NT2/D1 (cell line): Measurements from ENCODE around the gene FZD7.

Source experiments
- DNase-seq: peaks from one replicate; pipeline ENCODE4 v3.0.0-alpha.2; 2011; ENCODE audit warnings: low read depth, low spot score
- H3K27me3 ChIP-seq: 2 replicates; pipeline ENCODE4 v1.6.0; 2011; ENCODE audit warnings: mild to moderate bottlenecking; ENCODE audit not compliant: insufficient read length, insufficient read depth
- H3K36me3 ChIP-seq: 2 replicates; pipeline ENCODE4 v1.6.1; 2011; ENCODE audit warnings: mild to moderate bottlenecking, low read length, mixed read lengths; ENCODE audit not compliant: insufficient read depth, insufficient read length
- H3K4me1 ChIP-seq: 2 replicates; pipeline ENCODE4 v1.5.1; 2011; ENCODE audit not compliant: insufficient read depth, insufficient read length
- H3K4me3 ChIP-seq: 2 replicates; pipeline ENCODE4 v1.5.1; 2011; ENCODE audit warnings: low read depth; ENCODE audit not compliant: insufficient read length
- H3K9ac ChIP-seq: 2 replicates; pipeline ENCODE4 v1.6.0; 2011; ENCODE audit warnings: low read depth; ENCODE audit not compliant: insufficient read length
- H3K9me3 ChIP-seq: 2 replicates; pipeline ENCODE4 v1.5.1; 2011; ENCODE audit warnings: mild to moderate bottlenecking, low read length; ENCODE audit not compliant: insufficient read depth
- SUZ12 ChIP-seq: IDR thresholded peaks from 2 replicates; pipeline ENCODE4 v1.6.1; 2011; ENCODE audit not compliant: insufficient read length, insufficient read depth; ENCODE audit errors: extremely low read depth
- YY1 ChIP-seq: IDR thresholded peaks from 2 replicates; pipeline ENCODE4 v1.6.1; 2011; ENCODE audit not compliant: insufficient read length, insufficient read depth
- ZNF274 ChIP-seq: IDR thresholded peaks from 2 replicates; pipeline ENCODE4 v1.6.1; 2011; ENCODE audit warnings: mild to moderate bottlenecking, low read depth, low read length

The FZD7 gene

GRCh38 chr2:202022755-202023154, 10.9 kb upstream of the FZD7 start:
- H3K4me1 ChIP-seq: peaks cover 17% of the 10 kb centered on the region
- H3K4me3 ChIP-seq: no peak overlapping the region
- TF ChIP-seq YY1: no peak
- TF ChIP-seq ZNF274: no peak
- no peak for TF ChIP-seq SUZ12
- H3K36me3 ChIP-seq: no peaks in the 10 kb centered on the region
- no peak for DNase-seq
- H3K27me3 ChIP-seq: peaks cover 26% of the 10 kb centered on the region
- H3K9me3 ChIP-seq: no peaks in the 10 kb centered on the region
- peak overlapping the region; percentile 6 for H3K9ac ChIP-seq

GRCh38 chr2:202023198-202023903, 10.3 kb upstream of the FZD7 start:
- no peaks in the 10 kb centered on the region for H3K9me3 ChIP-seq
- peaks cover 28% of the 10 kb centered on the region for H3K27me3 ChIP-seq
- H3K4me3 ChIP-seq: no peak overlapping the region
- TF ChIP-seq ZNF274 (no peak), SUZ12 (no peak), YY1 (no peak)
- peaks cover 17% of the 10 kb centered on the region for H3K4me1 ChIP-seq
- H3K9ac ChIP-seq: peak overlapping the region; percentile 6
- peak; percentile 94 for DNase-seq
- no peaks in the 10 kb centered on the region for H3K36me3 ChIP-seq

- Histone ChIP-seq H3K4me3 (peak overlapping the region; percentile 24), H3K9ac (peak overlapping the region; percentile 79), H3K36me3 (no peaks in the 10 kb centered on the region), H3K4me1 (peaks cover 17% of the 10 kb centered on the region), H3K9me3 (no peaks in the 10 kb centered on the region), H3K27me3 (peaks cover 28% of the 10 kb centered on the region)
- DNase-seq: no peak
- TF ChIP-seq ZNF274 (no peak), SUZ12 (no peak), YY1 (no peak)
Observed at GRCh38 chr2:202023904-202024266, 9.8 kb upstream of the FZD7 start.

- no peak overlapping the region for H3K9ac ChIP-seq
- TF ChIP-seq YY1 (no peak), SUZ12 (no peak), ZNF274 (no peak)
- H3K27me3 ChIP-seq: peaks cover 36% of the 10 kb centered on the region
- peaks cover 17% of the 10 kb centered on the region for H3K4me1 ChIP-seq
- H3K36me3 ChIP-seq: no peaks in the 10 kb centered on the region
- H3K9me3 ChIP-seq: no peaks in the 10 kb centered on the region
- H3K4me3 ChIP-seq: no peak overlapping the region
- no peak for DNase-seq
Observed at GRCh38 chr2:202024871-202025270, 8.8 kb upstream of the FZD7 start.

GRCh38 chr2:202025816-202026215, 7.8 kb upstream of the FZD7 start:
- Histone ChIP-seq H3K9ac (no peak overlapping the region), H3K9me3 (no peaks in the 10 kb centered on the region), H3K4me1 (peaks cover 14% of the 10 kb centered on the region), H3K27me3 (peaks cover 46% of the 10 kb centered on the region), H3K4me3 (no peak overlapping the region), H3K36me3 (no peaks in the 10 kb centered on the region)
- TF ChIP-seq ZNF274: no peak
- TF ChIP-seq YY1: no peak
- no peak for TF ChIP-seq SUZ12
- no peak for DNase-seq

GRCh38 chr2:202026507-202026906, 7.1 kb upstream of the FZD7 start:
- Histone ChIP-seq H3K4me1 (peaks cover 14% of the 10 kb centered on the region), H3K4me3 (no peak overlapping the region), H3K9ac (no peak overlapping the region), H3K27me3 (peaks cover 49% of the 10 kb centered on the region), H3K9me3 (no peaks in the 10 kb centered on the region), H3K36me3 (no peaks in the 10 kb centered on the region)
- no peak for TF ChIP-seq ZNF274
- TF ChIP-seq SUZ12: no peak
- no peak for TF ChIP-seq YY1
- no peak for DNase-seq

GRCh38 chr2:202030691-202031090, 3.0 kb upstream of the FZD7 start:
- TF ChIP-seq SUZ12 (no peak), YY1 (no peak), ZNF274 (no peak)
- peaks cover 4% of the 10 kb centered on the region for H3K4me1 ChIP-seq
- DNase-seq: no peak
- no peaks in the 10 kb centered on the region; the same call in 1 of the 2 replicates for H3K9me3 ChIP-seq
- H3K27me3 ChIP-seq: peaks cover 55% of the 10 kb centered on the region
- H3K9ac ChIP-seq: no peak overlapping the region
- peaks cover 10% of the 10 kb centered on the region for H3K36me3 ChIP-seq
- no peak overlapping the region for H3K4me3 ChIP-seq
